Measurements from ENCODE around the gene TRAPPC13.
"Not testable (repeated sequence)": the region's sequence is repeated elsewhere in the genome, so short reads cannot be mapped to it uniquely, and the experiment has no call there.

The TRAPPC13 gene

GRCh38 chr5:65651144-65651543, 26.3 kb downstream of the TRAPPC13 start:
- no peak overlapping the region for H3K4me3 ChIP-seq (ENCODE audit: low read depth, low read length)
- no peak for TF ChIP-seq CTCF (IDR thresholded peaks at IDR 0.05; ENCODE audit: low read depth, low read length)

GRCh38 chr5:65654713-65655112, 29.9 kb downstream of the TRAPPC13 start:
- no peak overlapping the region for H3K4me3 ChIP-seq (ENCODE audit: low read depth, low read length)
- no peak for TF ChIP-seq CTCF (IDR thresholded peaks at IDR 0.05; ENCODE audit: low read depth, low read length)

GRCh38 chr5:65663804-65664521, 39.1 kb downstream of the TRAPPC13 start:
- TF ChIP-seq CTCF (IDR thresholded peaks at IDR 0.05; ENCODE audit: low read depth, low read length): peak; percentile 46; the same call in 1 of the 2 replicates

GRCh38 chr5:65668696-65669095, 43.9 kb downstream of the TRAPPC13 start:
- no peak overlapping the region for H3K4me3 ChIP-seq (ENCODE audit: low read depth, low read length)
- no peak for TF ChIP-seq CTCF (IDR thresholded peaks at IDR 0.05; ENCODE audit: low read depth, low read length)

More at GRCh38 chr5:65663804-65664521, 39.1 kb downstream of the TRAPPC13 start:
- H3K4me3 ChIP-seq (ENCODE audit: low read depth, low read length): no peak overlapping the region

GRCh38 chr5:65672796-65673195, 48.0 kb downstream of the TRAPPC13 start:
- H3K4me3 ChIP-seq (ENCODE audit: low read depth, low read length): no peak overlapping the region
- no peak for TF ChIP-seq CTCF (IDR thresholded peaks at IDR 0.05; ENCODE audit: low read depth, low read length)

- no peak for TF ChIP-seq CTCF (IDR thresholded peaks at IDR 0.05; ENCODE audit: low read depth, low read length)
- H3K4me3 ChIP-seq (ENCODE audit: low read depth, low read length): no peak overlapping the region
These were observed 49.9 kb downstream of the TRAPPC13 start for GRCh38 chr5:65674749-65675148.

- not testable (repeated sequence) for H3K4me3 ChIP-seq (ENCODE audit: low read depth, low read length)
These were observed 51.2 kb downstream of the TRAPPC13 start for GRCh38 chr5:65676056-65676455.

- no peak for TF ChIP-seq CTCF (IDR thresholded peaks at IDR 0.05; ENCODE audit: low read depth, low read length)
- no peak overlapping the region for H3K4me3 ChIP-seq (ENCODE audit: low read depth, low read length)
These were observed 57.3 kb downstream of the TRAPPC13 start for GRCh38 chr5:65682148-65682547.

Measured in WI38 (cell line).